Type B pancreatic cell (in vitro differentiated cells): ENCODE data around the gene ACTN3. TPM values are rescaled to one million over a fixed set of nuclear protein-coding genes. Genes with fewer than 3 reads are reported as not detected.

Experiments used
- DNase-seq: peaks from one replicate; pipeline ENCODE4 v3.0.0; 2021; ENCODE audit warnings: mixed read lengths; ENCODE audit not compliant: unreplicated experiment; ENCODE audit errors: extremely low spot score
- H3K27ac Mint-ChIP-seq: 2 replicates; pipeline ENCODE4 v1.8.0; 2021; ENCODE audit warnings: mild to moderate bottlenecking, mixed read lengths
- H3K27me3 Mint-ChIP-seq: 2 replicates; pipeline ENCODE4 v1.8.0; 2021; ENCODE audit warnings: mixed read lengths
- H3K36me3 Mint-ChIP-seq: 2 replicates; pipeline ENCODE4 v1.8.0; 2021; ENCODE audit warnings: mixed read lengths
- H3K4me1 Mint-ChIP-seq: one replicate; pipeline ENCODE4 v1.8.0; 2021; ENCODE audit warnings: mixed read lengths; ENCODE audit not compliant: unreplicated experiment
- H3K4me3 Mint-ChIP-seq: 2 replicates; pipeline ENCODE4 v1.8.0; 2021; ENCODE audit warnings: mild to moderate bottlenecking, mixed read lengths
- H3K9me3 Mint-ChIP-seq: 2 replicates; pipeline ENCODE4 v1.8.0; 2021; ENCODE audit warnings: mixed read lengths
- CTCF ChIP-seq: fragments of 200-600 bp; sonication (generic); conservative IDR thresholded peaks from 2 replicates; pipeline ENCODE4 v1.5.0; 2021; ENCODE audit warnings: antibody characterized with exemption, mild to moderate bottlenecking
- total RNA-seq: library from RNA; stranded (reverse); gene quantifications from 2 replicates; pipeline ENCODE4 v1.2.1, GENCODE V29; 2021; ENCODE audit warnings: low replicate concordance

ACTN3 gene
- total RNA-seq, 1 donor from 2014 or later: 2.6 TPM

GRCh38 chr11:66549696-66550095, 3.0 kb downstream of the ACTN3 start:
- Mint-ChIP-seq H3K27me3 (peaks cover 9% of the 10 kb centered on the region), H3K36me3 (no peaks in the 10 kb centered on the region), H3K4me3 (no peak overlapping the region), H3K4me1 (peaks cover 25% of the 10 kb centered on the region), H3K27ac (no peak overlapping the region), H3K9me3 (no peaks in the 10 kb centered on the region)
- DNase-seq: no peak
- no peak for TF ChIP-seq CTCF

GRCh38 chr11:66550887-66551286, 4.2 kb downstream of the ACTN3 start:
- Mint-ChIP-seq H3K27ac (no peak overlapping the region), H3K36me3 (no peaks in the 10 kb centered on the region), H3K27me3 (peaks cover 9% of the 10 kb centered on the region), H3K4me3 (no peak overlapping the region), H3K9me3 (no peaks in the 10 kb centered on the region), H3K4me1 (peaks cover 20% of the 10 kb centered on the region)
- TF ChIP-seq CTCF: no peak
- no peak for DNase-seq

GRCh38 chr11:66554602-66555001, 7.9 kb downstream of the ACTN3 start:
- H3K27ac Mint-ChIP-seq: no peak overlapping the region
- H3K4me1 Mint-ChIP-seq: no peaks in the 10 kb centered on the region
- H3K4me3 Mint-ChIP-seq: no peak overlapping the region
- no peaks in the 10 kb centered on the region for H3K36me3 Mint-ChIP-seq
- DNase-seq: no peak
- no peaks in the 10 kb centered on the region for H3K9me3 Mint-ChIP-seq
- no peak for TF ChIP-seq CTCF
- H3K27me3 Mint-ChIP-seq: no peaks in the 10 kb centered on the region

- Mint-ChIP-seq H3K4me3 (no peak overlapping the region), H3K4me1 (no peaks in the 10 kb centered on the region), H3K27ac (no peak overlapping the region), H3K27me3 (no peaks in the 10 kb centered on the region), H3K36me3 (no peaks in the 10 kb centered on the region), H3K9me3 (no peaks in the 10 kb centered on the region)
- no peak for TF ChIP-seq CTCF
- no peak for DNase-seq
These were observed 8.7 kb downstream of the ACTN3 start for GRCh38 chr11:66555416-66555815.

GRCh38 chr11:66556086-66556485, 9.4 kb downstream of the ACTN3 start:
- no peak overlapping the region for H3K27ac Mint-ChIP-seq
- no peak overlapping the region for H3K4me3 Mint-ChIP-seq
- H3K36me3 Mint-ChIP-seq: no peaks in the 10 kb centered on the region
- DNase-seq: no peak
- TF ChIP-seq CTCF: no peak
- H3K9me3 Mint-ChIP-seq: no peaks in the 10 kb centered on the region
- no peaks in the 10 kb centered on the region for H3K4me1 Mint-ChIP-seq
- no peaks in the 10 kb centered on the region for H3K27me3 Mint-ChIP-seq

- no peaks in the 10 kb centered on the region for H3K36me3 Mint-ChIP-seq
- no peak for TF ChIP-seq CTCF
- H3K9me3 Mint-ChIP-seq: no peaks in the 10 kb centered on the region
- H3K4me3 Mint-ChIP-seq: no peak overlapping the region
- no peak overlapping the region for H3K27ac Mint-ChIP-seq
- no peaks in the 10 kb centered on the region for H3K27me3 Mint-ChIP-seq
- H3K4me1 Mint-ChIP-seq: no peaks in the 10 kb centered on the region
- DNase-seq: no peak
These were observed 11.1 kb downstream of the ACTN3 start for GRCh38 chr11:66557733-66558326.
